ENCODE data around the gene EIF5AL1.
"Not testable (repeated sequence)": the region's sequence is repeated elsewhere in the genome, so short reads cannot be mapped to it uniquely, and the experiment has no call there.

Gene EIF5AL1

DNA sequence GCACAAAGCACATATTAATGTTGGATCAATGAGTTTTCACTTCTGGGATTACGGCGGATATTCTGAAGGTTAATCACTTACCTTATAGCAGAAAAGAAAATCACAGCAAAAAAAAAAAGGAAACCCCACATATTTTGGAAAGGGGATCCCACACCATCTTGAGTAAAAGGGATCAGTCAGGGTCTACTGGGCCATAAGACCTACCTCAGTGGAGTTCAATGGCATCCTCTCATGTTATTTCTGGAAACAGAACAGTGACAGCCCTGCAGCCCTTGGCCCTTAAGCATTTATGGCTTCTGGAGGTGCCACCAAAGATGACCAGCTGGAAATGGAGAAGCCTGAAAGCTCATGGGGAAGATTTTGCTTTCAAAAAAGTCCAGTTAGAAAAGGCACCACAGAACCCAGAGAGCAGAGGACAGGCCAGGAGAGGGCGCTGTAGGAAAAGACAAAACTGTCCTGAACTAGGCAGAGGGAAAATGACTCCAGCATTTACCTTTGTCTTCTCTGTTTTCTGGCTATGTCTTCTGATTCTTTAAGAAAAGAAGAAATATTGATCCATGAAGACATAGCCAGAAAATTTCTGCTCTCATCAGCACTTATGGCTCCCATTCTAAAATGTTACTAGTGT, 2.9 kb upstream of the EIF5AL1 start:
- DNase-seq (ENCODE audit: low read depth in 2 of 2), result not testable (repeated sequence)

DNA sequence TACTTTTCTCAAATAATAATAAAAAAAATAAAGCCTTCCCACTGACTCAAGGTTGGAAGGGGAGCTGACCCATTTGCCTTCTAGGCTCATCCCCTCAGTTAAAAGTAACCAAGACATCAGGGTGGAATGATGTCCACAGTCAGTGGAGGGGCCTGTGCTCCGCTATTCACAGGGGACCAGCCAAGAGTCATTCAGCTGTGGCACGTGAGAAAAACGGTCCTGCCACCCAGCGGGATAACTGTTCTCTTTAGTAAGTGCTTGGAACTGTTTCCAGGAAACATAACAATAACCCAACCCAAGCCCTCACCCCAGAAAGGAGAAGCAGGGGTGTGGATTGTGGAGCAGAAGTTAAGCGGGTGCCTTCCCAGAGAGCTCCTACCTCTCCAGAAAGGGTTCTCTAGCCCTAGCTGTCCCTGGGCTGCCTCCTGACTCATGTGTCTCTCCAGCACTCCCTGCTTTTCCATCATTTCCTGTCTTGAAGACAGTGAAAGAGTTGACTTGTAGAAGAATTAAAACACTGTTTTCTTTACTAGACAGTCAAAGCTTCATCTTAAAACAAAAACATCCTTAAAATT, 2.3 kb upstream of the EIF5AL1 start:
- not testable (repeated sequence) for DNase-seq (ENCODE audit: low read depth in 2 of 2)

DNA sequence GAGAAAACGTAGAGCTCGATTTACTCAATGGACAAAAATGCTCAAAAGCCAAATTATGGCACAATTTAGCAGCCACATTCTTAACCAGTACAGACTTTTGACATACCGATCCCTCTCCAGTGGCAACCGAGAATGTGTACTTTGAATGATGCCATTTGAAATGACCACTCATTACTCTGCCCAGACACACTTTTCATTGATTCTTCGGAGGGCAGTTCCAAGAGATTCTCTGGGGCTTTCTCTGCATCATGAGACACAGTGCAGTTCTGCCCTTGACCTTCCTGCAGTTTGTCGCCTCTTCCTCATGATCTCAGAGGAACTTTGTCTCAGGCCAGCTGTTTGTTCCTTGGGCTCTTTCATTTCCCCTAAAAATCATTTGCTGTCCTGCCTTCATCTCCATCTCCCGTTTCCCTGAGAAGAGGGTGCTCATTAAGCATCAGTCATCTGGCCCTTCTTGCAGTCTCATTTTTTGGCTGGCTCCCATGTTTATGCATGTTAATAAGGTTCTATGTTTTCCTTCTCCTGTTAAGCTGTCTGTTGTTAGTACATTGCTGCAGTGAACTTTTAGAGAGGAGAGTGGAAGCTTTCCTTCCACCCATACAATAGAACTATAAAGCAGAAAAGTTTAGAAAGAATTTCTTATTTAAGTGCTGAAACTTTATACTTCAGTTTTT, 4.3 kb downstream of the EIF5AL1 start:
- not testable (repeated sequence) for DNase-seq (ENCODE audit: low read depth in 2 of 2)

DNA sequence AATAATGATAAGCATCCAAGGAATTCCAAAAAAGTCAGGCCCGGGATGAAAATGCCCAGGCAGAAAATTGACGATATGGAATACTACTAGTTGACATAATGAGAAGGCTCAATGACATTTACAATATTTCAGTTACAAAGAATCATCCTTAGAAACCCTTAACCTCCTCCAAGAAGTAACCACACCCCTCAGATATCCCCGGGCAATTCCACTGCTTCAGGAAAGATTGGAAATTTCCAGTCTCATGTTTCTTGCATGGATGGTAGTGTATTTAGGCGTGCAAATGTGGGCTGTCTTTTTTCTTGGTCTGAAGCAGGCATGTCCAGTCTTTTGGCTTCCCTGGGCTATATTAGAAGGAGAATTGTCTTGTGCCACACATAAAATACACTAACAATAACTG, 5.2 kb downstream of the EIF5AL1 start:
- not testable (repeated sequence) for DNase-seq (ENCODE audit: low read depth in 2 of 2)

DNA sequence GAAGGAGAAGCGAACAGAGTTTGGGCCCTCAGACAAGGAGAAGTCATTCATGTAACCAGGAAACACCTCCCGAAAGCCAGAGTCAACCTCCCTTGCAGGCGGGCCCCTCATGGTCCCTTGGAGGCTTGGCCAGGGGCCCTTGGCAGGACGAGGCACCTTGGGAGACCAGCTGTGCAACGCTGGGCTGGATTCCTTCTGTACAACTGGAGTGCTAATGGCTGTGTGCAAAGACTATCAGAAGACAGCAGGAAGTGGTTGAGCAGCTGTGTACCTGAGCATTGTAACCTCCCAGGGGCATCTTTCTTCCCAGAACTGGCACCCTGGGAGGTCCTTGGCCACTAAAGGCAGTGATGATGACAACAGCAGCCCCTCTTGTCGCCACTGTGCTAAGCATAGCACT, 9.4 kb downstream of the EIF5AL1 start:
- not testable (repeated sequence) for DNase-seq (ENCODE audit: low read depth in 2 of 2)

DNA sequence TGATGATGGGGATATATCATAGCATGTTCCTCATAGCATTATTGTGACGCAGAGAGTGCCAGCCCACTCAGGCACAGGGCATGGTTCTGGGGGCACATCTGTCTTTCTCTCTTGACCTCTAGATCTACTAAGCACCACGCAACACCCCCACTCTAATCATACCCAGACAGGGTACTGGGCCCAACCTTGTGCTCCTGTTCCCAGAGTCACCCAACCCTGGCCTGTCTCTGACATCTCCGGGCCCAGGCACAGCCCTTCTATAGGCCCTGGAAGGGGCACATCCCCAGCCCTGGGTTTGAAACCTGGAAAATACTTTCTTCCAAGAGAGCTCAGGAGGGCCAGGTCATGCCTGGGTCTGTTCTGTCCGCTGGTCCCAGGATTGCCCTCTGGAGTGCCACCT, 10.1 kb downstream of the EIF5AL1 start:
- DNase-seq (ENCODE audit: low read depth in 2 of 2), result not testable (repeated sequence)

DNA sequence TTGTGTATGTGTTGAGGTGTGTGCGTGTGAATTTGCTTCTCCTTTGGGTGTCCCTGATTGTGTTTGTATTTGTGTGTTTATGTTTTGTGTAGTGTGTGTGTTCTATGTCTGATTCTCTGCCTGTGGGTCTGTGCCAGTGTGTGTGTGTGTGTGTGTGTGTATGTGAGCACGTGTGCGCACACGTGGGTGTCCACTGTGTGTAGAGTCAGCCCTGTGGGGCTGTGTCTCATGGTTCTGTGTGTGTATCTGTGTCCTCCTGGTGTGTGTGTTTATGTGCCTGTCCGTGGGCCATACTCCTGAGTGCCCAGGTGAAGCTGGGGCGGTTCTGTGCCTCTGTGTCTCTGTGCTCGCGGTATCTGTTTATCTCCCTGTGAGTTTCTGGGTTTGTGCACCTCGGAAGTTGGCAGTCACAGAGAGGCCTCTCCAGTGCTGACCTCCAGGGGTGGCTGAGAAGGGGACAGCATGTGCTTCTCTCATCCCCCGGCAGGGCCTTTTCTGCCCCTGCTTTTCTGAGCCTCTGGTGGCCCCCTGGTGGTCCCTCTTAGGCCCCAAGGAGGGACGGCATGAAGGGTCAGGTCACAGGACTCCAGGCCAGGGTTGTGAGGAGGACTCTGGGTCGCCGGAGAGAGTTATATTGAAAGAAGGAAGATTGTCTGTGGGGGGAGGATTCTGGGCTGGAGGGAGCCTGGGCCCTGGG, 11.0 kb downstream of the EIF5AL1 start:
- not testable (repeated sequence) for DNase-seq (ENCODE audit: low read depth in 2 of 2)

DNA sequence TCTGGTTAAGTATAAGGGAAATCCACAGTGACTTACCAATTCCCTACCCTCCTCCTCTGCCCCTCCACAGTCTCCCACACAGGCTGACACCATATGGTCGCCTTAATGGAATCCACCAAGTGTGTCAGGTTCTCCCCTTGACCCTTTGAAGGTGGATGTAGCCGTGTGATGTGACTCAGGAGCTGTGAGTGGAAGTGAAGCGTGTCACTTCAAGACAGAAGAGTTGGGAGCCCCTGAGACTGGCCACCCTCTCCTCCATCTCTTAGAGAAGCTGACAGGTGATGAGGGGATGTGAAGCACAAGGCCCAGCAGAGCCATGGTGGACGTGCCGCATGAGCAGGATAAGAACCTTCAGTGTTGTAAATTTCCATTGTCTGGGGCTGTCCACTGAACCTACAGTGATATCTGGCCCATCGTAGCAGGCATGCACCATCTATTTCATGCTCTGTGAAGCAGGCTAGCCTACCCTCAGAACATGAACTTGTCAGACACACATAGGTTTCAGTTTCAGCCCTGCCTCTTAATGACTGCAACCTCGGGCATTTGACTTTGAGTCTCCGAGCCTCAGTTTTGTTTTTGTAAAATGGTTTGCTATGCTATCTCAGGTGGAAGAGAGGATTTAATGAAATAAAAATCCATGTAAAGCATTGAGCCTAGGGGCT, 12.8 kb downstream of the EIF5AL1 start:
- not testable (repeated sequence) for DNase-seq (ENCODE audit: low read depth in 2 of 2)

DNA sequence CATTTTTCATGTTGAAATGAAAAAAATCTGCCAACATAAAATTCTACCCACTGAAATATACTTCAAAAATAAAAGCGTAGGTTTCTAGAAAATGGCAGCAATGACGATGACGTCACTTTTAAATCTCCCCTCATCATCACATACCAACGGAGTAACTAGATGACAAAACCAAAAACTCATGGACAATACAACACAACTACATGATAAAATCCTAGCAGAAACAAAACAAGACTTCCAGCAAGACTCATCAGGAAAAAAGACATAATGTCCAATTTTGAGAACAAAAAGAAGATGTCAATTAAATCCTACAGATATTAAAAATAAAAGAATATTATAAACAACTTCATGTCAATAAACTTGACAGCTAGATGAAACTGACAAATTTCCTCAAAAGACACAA, 15.9 kb downstream of the EIF5AL1 start:
- not testable (repeated sequence) for DNase-seq (ENCODE audit: low read depth in 2 of 2)

DNA sequence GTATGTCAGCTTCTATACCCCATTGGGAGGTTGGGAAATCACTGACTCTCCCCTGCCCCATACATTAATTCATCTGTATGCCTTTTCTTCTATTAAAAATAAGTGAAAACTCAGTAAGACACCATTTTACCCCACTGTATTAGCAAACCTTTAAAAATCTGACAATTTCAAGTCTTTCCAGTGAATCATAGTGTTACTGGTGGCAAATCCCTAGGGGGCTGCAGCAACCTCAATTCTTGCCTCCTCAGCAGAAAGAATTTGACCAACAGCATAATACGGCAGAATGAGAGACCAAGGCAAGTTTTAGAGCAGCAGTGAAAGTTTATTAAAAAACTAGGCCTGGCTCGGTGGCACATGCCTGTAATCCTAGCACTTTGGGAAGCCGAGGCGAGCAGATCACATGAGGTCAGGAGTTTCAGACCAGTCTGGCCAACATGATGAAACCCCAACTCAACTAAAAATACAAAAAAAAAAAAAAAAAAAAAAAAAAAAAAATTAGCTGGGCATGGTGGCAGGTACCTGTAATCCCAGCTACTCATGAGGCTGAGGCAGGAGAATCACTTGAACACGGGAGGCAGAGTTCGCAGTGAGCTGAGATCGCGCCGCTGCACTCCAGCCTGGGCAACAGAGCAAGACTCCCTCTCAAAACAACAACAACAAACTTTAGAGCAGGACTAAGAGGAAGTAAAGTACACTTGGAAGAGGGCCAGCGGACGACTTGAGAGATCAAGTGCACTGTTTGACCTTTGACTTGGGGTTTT, 21.0 kb downstream of the EIF5AL1 start:
- not testable (repeated sequence) for DNase-seq (ENCODE audit: low read depth in 2 of 2)

DNA sequence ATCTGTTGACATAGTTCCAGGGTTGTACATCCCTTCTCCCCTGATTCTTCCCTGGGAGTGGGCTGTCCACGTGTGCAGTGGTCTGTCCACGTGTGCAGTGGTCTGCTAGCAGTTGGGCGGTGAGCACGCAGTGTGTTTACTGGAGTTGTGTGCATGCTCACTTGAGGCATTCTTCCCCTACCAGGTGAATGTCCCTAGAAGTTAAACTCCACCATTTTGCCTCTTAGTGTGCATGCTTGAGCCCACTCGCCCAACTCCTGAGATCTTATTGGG, 21.5 kb downstream of the EIF5AL1 start:
- DNase-seq (ENCODE audit: low read depth in 2 of 2), result not testable (repeated sequence)

DNA sequence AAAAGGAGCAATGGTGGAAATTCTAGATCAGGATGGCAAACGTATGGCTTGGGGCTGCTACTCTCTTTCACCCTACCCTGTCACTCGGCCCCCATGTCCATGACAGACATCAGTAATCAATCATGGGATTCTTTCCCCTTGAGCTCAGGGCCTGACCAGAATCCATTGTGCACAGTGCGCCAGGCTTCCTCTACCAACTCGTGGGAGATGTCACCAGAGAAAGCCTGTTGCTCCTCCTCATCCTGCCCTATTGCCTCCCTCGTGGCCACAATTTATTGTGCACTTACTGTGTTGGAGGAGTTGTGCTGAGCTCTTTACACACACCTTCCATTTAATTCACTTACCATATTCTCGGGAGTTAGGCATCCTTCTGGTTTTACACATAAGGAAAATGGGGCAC, 26.0 kb downstream of the EIF5AL1 start:
- not testable (repeated sequence) for DNase-seq (ENCODE audit: low read depth in 2 of 2)

DNA sequence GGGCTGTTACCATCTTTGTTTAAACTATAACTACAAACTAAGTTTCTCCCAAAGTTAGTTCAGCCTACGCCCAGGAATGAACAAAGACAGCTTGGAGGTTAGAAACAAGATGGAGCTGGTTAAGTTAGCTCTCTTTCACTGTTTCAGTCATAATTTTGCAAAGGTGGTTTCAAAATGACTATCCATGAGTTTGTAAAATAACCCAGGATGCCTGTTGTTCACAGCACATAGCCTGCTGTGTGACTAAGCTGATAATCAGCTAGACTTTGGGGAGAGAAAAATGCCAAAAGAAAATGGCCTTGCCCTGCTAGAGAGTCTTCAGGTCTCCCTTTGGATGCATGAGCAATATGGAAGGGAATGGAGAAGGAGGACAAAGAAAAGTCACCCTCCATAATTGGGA, 28.6 kb downstream of the EIF5AL1 start:
- DNase-seq (ENCODE audit: low read depth in 2 of 2), result not testable (repeated sequence)

DNA sequence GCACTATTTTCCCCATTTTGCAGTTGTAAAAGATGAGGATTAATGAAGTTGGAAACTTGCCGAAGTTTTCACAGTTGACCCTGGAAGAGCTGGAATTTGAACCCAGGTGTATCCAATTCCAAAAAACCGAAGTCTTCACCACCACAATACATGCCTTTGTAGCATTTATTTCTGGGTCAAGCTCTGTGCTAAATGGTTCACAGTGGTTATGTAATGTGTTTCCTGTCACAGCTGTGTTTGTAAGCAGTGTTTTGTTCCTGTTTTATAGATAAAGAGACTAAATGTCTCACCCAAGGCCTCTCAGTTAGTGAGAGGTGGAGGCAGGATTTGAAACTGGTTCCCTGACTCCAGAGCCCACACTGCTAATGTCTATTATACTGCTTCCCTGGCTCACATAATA, 30.3 kb downstream of the EIF5AL1 start:
- DNase-seq (ENCODE audit: low read depth in 2 of 2), result no peak

DNA sequence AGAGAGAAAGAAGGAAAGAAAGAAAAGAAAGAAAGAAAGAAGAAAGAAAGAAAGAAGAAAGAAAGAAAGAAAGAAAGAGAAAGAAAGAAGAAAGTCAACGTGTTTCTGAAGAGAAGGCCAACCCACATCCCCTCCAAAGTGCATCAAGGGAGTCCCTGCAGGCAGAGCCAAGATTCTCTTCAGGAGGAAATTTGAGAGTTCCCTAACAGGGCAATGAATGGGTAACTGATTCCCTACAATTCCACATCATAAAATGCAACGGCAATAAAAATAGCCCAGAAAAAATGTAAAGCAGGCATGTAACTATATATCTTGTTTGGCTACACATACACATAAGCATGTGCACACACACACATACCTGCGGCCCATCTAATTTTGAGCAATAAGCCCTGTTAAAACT, 32.1 kb downstream of the EIF5AL1 start:
- not testable (repeated sequence) for DNase-seq (ENCODE audit: low read depth in 2 of 2)

DNA sequence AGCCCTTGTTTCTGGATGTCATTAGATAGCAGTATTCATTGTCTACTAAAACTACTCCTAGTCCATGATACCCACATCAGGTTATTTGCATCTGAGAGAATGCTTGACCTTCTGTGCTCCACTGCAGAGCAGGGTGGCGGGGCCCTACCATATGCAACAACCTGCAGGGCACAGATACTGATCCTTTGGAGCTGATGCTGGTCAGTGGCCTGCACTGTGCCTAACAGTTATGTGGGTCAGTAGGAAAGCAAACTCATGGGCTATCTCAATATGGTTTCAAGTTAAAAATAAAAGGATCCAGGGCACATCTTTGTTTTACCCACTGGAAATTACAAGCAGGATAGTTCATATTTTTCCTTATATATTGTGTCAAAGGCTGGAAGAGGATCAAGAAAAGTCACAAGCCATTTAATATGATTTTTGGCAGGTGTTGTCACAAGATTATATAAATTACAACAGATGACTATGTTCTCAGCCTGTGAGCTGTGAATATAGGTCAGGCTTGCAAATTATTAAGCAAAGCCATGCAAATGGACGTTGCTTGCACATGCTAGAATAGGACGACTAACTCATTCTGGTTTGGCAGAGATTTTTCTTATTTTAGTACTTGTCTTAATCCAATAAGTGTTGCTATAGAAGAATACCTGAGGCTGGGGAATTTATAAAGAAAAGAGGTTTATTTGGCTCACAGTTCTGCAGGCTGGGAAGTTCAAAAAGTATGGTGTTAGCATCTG, 32.8 kb downstream of the EIF5AL1 start:
- DNase-seq (ENCODE audit: low read depth in 2 of 2), result not testable (repeated sequence)

DNA sequence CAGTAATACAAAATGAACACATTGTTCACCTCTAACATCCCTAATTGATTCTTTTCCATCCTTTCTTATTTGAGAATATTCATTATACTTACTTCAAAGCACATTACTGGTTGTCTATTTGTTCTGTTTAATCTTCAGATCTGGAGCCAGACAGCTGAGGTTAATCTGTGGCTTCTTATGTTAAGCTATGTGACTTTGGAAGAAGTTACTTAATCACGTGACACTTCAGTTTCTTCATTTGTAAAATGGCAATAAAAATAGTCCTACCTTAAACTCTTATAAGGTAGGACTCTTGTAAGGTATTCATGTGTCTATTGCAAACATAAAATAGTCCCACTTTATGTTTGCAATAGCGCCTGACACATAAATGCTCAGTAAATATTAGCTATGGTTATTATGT, 34.8 kb downstream of the EIF5AL1 start:
- DNase-seq (ENCODE audit: low read depth in 2 of 2), result not testable (repeated sequence)

DNA sequence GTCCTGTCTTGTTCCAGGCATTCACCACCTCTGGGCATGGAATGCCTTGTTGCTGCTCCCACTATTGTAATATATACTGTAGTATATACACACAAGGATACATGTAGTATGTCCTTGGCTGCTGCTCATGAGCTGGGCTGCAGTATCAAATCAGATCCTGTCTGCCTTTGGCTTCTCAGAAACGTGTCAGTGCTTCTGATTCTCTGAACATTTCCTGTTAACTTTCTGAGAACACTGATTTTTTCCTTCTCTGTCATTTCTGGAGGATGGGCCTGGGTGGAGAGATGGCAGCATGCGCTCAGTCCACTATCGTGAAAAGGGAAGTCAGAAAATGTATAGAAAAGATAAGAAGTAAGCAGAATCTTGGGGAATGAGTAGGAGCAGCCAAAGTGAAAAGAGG, 35.6 kb downstream of the EIF5AL1 start:
- DNase-seq (ENCODE audit: low read depth in 2 of 2), result no peak

DNA sequence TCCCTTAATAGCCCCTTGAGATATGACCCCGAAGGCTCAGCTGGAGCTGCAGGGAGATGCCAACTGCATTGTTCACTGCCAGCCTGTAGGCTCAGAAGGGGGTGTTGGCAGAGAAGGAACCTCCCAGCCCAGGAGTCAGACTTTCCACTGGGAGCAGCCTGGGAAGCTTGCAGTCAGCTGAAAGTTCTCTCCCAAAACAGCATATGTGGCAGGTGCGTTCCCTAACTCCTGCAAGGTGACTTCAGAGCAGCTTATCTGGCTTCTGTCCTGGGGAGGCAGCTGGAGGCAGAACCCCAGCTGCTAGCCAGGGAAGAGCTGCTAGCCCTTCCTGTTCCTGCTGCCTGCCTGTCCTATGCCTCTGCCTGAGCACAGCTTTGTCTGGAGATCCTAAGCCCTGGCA, 39.8 kb downstream of the EIF5AL1 start:
- no peak for DNase-seq (ENCODE audit: low read depth in 2 of 2)

DNA sequence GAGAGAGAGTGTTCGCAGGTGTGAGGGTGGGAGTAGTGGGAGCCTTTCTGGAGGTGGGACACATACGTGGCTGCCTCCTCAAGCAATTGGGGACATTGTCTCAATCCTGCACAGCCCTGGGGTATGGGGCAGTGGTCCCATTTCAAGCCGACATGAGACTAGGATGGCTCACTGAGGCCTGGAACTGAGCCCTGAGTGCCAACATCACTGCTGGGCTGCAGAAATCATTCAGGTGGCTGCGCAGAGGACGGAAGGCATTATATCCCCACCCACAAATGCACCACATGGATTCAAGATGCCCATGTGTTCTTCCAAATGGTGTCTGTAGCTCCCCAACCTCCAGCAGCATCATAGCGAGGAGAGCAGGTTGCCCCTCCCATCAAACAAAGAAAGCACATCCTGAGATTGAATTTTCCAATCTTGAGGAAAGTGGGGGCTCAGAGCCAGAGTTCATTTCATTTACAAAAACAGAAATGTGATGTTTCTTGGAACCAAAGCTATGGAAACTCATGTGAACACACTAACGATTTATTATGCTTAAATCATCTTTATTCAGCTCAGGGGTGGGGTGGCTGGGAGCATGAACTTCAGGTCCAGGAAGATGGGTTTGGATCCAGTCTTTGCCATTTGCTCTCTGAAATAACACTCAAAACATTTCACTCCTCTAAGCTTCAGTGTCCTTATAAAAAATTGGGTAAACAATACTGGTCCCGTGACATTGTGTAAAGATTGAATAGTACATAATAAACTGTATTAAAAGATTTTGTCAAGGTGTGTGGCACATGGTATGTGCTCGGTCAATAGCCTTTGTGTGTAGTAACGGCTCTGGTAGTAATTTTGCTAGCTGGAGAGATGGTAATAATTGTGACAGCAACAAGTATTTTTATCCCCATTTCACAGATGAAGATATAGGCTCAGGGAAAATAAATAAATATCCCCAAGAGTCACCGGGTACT, 43.3 kb downstream of the EIF5AL1 start:
- no peak for DNase-seq (ENCODE audit: low read depth in 2 of 2)

Data from stimulated activated CD8-positive, alpha-beta memory T cell treated with anti-CD3 and anti-CD28 coated beads, Interleukin-7, amount 100 ng/mL, for 1 hour (primary cell).